KMS-11 (cell line): ENCODE measurements around the gene RAB40B.

ENCODE experiments used
- H2AFZ ChIP-seq: fragments of 200-600 bp; sonication (generic); 2 replicates; pipeline ENCODE4 v1.6.1; 2016; ENCODE audit warnings: antibody characterized with exemption, mixed run types, low read depth
- H3K27ac ChIP-seq: fragments of 200-600 bp; sonication (generic); 2 replicates; pipeline ENCODE4 v1.6.1; 2016; ENCODE audit warnings: mild to moderate bottlenecking, mixed run types
- H3K27me3 ChIP-seq: fragments of 200-600 bp; sonication (generic); 2 replicates; pipeline ENCODE4 v1.6.1; 2017; ENCODE audit warnings: mild to moderate bottlenecking, low read depth, mixed run types, moderate library complexity; ENCODE audit not compliant: insufficient read depth
- H3K36me3 ChIP-seq: fragments of 200-600 bp; sonication (generic); 2 replicates; pipeline ENCODE4 v1.6.1; 2017; ENCODE audit warnings: mild to moderate bottlenecking, mixed run types; ENCODE audit not compliant: insufficient read depth
- H3K4me1 ChIP-seq: fragments of 200-600 bp; sonication (generic); 2 replicates; pipeline ENCODE4 v1.6.1; 2016; ENCODE audit warnings: mild to moderate bottlenecking, low read depth, mixed run types; ENCODE audit not compliant: poor library complexity, severe bottlenecking
- H3K4me2 ChIP-seq: fragments of 200-600 bp; sonication (generic); 2 replicates; pipeline ENCODE4 v1.7.0; 2016; ENCODE audit warnings: mild to moderate bottlenecking, mixed run types
- H3K4me3 ChIP-seq: fragments of 200-600 bp; sonication (generic); IDR thresholded peaks from 2 replicates; pipeline ENCODE4 v1.6.1; 2017; ENCODE audit warnings: low read depth, low read length, mixed read lengths; ENCODE audit not compliant: insufficient read depth
- H3K79me2 ChIP-seq: fragments of 200-600 bp; sonication (generic); 2 replicates; pipeline ENCODE4 v1.6.1; 2016; ENCODE audit warnings: low read depth, mixed run types; ENCODE audit not compliant: insufficient read depth
- H3K9ac ChIP-seq: fragments of 200-600 bp; sonication (generic); 2 replicates; pipeline ENCODE4 v1.6.1; 2016; ENCODE audit warnings: mild to moderate bottlenecking, mixed run types
- H4K20me1 ChIP-seq: fragments of 200-600 bp; sonication (generic); 2 replicates; pipeline ENCODE4 v1.6.1; 2016; ENCODE audit warnings: mild to moderate bottlenecking, mixed run types; ENCODE audit not compliant: insufficient read depth
- TF ChIP-seq, protein P1 (sequence below): fragments of 200-600 bp; sonication (generic); conservative IDR thresholded peaks from 2 replicates; pipeline ENCODE4 v1.6.1; 2017; ENCODE audit warnings: low read depth, mild to moderate bottlenecking, antibody characterized with exemption, low read length, moderate library complexity, mixed read lengths

RAB40B gene

DNA sequence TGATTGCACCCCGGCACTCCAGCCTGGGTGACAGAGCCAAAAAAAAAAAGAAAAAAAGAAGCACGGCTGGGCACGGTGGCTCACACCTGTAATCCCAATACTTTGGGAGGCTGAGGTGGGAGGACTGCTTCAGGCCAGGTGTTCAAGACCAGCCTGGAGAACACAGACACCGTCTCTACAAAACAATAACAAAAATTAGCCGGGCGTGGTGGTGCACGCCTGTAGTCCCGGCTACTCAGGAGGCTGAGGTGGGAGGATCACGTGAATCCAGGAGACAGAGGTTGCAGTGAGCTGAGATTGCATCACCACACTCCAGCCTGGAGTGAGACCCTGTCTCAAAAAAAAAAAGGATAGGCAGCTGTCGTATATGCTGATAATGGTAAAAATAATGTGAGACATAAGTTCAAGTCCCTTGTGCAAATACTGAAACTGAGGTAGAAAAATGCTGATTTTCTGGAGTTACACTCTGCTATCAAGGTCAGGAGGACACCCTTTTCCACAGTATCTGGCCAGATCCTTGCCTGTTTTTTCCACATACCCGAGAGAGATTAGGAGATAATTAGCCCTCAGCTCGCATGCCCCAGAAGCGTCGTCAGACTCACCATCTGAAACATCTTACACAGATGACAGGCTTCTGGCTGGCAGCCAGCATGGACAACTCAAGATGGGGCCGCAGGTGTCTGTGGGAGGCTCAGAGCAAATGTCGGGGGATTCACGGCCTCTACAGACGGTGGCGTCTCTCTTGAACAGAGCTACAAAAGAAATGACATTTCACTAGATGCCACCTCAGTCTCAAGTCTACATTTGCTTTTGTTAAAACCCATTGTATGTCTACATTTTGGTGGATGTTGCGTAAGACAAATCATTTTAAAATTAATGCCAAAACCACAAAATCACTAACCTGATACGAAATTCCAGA lies 87.1 kb downstream of the RAB40B start:
- Histone ChIP-seq H3K79me2 (no peaks in the 10 kb centered on the region), H3K27ac (no peak overlapping the region), H3K36me3 (no peaks in the 10 kb centered on the region; the same call in 1 of the 2 replicates), H3K4me1 (no peaks in the 10 kb centered on the region), H2AFZ (no peak overlapping the region), H4K20me1 (no peaks in the 10 kb centered on the region), H3K27me3 (no peaks in the 10 kb centered on the region), H3K4me3 (no peak overlapping the region), H3K9ac (no peak overlapping the region), H3K4me2 (no peak overlapping the region)
- TF ChIP-seq, protein P1, sequence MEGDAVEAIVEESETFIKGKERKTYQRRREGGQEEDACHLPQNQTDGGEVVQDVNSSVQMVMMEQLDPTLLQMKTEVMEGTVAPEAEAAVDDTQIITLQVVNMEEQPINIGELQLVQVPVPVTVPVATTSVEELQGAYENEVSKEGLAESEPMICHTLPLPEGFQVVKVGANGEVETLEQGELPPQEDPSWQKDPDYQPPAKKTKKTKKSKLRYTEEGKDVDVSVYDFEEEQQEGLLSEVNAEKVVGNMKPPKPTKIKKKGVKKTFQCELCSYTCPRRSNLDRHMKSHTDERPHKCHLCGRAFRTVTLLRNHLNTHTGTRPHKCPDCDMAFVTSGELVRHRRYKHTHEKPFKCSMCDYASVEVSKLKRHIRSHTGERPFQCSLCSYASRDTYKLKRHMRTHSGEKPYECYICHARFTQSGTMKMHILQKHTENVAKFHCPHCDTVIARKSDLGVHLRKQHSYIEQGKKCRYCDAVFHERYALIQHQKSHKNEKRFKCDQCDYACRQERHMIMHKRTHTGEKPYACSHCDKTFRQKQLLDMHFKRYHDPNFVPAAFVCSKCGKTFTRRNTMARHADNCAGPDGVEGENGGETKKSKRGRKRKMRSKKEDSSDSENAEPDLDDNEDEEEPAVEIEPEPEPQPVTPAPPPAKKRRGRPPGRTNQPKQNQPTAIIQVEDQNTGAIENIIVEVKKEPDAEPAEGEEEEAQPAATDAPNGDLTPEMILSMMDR: no peak

DNA sequence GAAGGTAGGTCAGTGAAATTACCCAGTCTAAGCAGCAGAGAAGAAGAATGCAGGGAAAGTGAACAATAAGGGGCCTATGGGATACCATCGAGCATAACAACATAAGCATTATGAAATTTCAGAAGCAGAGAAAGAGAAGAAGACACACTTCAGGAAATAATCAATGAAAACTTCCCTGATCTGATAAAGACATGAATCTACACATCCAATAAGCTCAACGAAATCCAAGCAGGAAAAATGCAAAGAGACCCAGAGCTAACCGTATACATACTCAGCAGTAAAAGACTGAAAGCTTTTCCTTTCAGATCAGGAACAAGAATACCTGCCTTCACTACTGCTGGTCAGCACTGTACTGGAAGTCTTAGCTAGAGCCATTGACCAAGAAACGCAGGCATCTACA lies 88.8 kb downstream of the RAB40B start:
- Histone ChIP-seq H3K27ac (no peak overlapping the region; the same call in 1 of the 2 replicates), H3K4me2 (no peak overlapping the region), H3K4me3 (no peak overlapping the region), H3K9ac (no peak overlapping the region), H4K20me1 (no peaks in the 10 kb centered on the region), H3K4me1 (no peaks in the 10 kb centered on the region), H3K36me3 (no peaks in the 10 kb centered on the region), H3K27me3 (no peaks in the 10 kb centered on the region), H3K79me2 (no peaks in the 10 kb centered on the region), H2AFZ (no peak overlapping the region)
- TF ChIP-seq, protein P1: no peak

DNA sequence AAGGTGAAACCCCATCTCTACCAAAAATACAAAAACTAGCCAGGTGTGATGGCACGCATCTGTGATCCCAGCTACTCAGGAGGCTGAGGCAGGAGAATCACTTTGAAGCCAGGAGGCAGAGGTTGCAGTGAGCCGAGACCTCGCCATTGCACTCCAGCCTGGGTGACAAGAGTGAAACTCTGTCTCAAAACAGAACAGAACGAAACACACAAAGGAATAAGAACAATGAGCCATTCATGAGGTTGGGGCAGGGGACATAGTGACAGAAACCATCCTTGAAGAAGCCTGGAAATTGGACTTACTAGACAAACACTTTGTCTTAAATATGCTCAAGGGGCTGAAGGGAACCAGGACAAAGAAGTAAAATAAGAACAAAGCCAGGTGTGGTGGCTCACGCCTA lies 89.7 kb downstream of the RAB40B start:
- no peak overlapping the region; the same call in 1 of the 2 replicates for H3K27ac ChIP-seq
- H3K36me3 ChIP-seq: no peaks in the 10 kb centered on the region

DNA sequence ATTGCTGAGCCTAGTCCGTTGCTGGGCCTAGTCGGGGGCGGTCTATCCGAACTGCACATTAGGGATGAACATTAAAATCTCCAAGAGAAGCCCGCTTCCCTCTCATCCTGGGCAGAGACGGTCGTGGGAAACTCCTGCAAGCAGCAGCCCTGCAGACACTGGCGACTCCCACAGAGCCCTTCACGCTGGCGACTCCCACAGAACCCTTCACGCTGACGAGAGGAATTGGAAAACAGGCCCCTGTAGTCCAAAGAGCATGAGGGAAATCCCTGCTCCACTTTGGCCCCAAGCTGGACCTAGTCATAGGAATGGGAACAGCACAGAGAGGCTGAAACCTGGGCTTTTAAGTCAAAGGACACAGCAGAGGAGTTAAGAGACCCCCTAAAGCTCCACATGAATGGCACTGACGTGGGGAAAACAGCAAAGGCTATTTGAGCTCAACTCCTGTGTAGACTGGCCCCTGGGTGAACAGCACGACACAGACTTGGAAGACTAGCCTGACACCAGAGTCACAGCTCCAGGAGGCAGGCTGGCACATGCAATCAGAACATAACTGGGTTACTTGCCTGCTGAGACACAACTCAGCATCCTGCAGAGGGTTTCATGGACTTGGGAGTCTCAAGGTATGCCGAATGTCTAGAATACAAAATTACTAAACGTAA lies 92.4 kb downstream of the RAB40B start:
- Histone ChIP-seq H3K4me1 (no peaks in the 10 kb centered on the region), H4K20me1 (no peaks in the 10 kb centered on the region), H3K4me2 (no peak overlapping the region), H3K36me3 (no peaks in the 10 kb centered on the region; the same call in 1 of the 2 replicates), H3K79me2 (no peaks in the 10 kb centered on the region), H3K27me3 (no peaks in the 10 kb centered on the region), H3K9ac (no peak overlapping the region), H2AFZ (no peak overlapping the region), H3K4me3 (no peak overlapping the region), H3K27ac (no peak overlapping the region)
- TF ChIP-seq, protein P1: no peak

More for the DNA sequence above, 89.7 kb downstream of the RAB40B start:
- Histone ChIP-seq H3K27me3 (no peaks in the 10 kb centered on the region), H3K4me3 (no peak overlapping the region), H3K4me1 (no peaks in the 10 kb centered on the region), H4K20me1 (no peaks in the 10 kb centered on the region), H3K9ac (no peak overlapping the region), H2AFZ (no peak overlapping the region), H3K79me2 (no peaks in the 10 kb centered on the region), H3K4me2 (no peak overlapping the region)
- TF ChIP-seq, protein P1: no peak
